H1 (cell line): ENCODE results near the gene KIT. TPM values are rescaled to one million over a fixed set of nuclear protein-coding genes. Genes with fewer than 3 reads are reported as not detected.

Experiments
- CTCF ChIA-PET: fragments of 300-600 bp; sonication (Branson Sonifier 250); formaldehyde crosslinking; loops from one replicate; lab custom pipeline; 2021; ENCODE audit not compliant: partially characterized antibody; lab: Charles Lee
- POLR2A ChIA-PET: fragments of 300-600 bp; sonication (Branson Sonifier 250); formaldehyde crosslinking; loops from one replicate; lab custom pipeline; 2021; ENCODE audit warnings: inconsistent platforms; ENCODE audit not compliant: partially characterized antibody; lab: Charles Lee
- DNase-seq, 2 experiments: peaks; one replicate each; pipeline versions ENCODE4 v3.0.0 to v3.0.0-alpha.2; 2010 to 2022; ENCODE audit warnings: low spot score in 2 of 2, low read depth in 1 of 2, mixed read lengths in 1 of 2
- FAIRE-seq: peaks from 2 replicates; lab custom pipeline; 2011; peaks lifted over from hg19 to GRCh38; lab: Jason Lieb, UNC
- H2AFZ ChIP-seq: 2 replicates; pipeline ENCODE4 v1.8.1; 2012; ENCODE audit warnings: low read length, inconsistent platforms
- H2AK5ac ChIP-seq: 2 replicates; pipeline ENCODE4 v1.6.1; 2013; ENCODE audit warnings: low read depth, low read length
- H2BK120ac ChIP-seq: replicated peaks from 2 replicates; pipeline ENCODE3; 2013; ENCODE audit warnings: low read depth, low read length, inconsistent platforms
- H2BK12ac ChIP-seq: 2 replicates; pipeline ENCODE4 v1.6.1; 2013; ENCODE audit warnings: low read depth, low read length
- H2BK15ac ChIP-seq: 2 replicates; pipeline ENCODE4 v1.6.1; 2013; ENCODE audit warnings: low read length
- H2BK20ac ChIP-seq: 2 replicates; pipeline ENCODE4 v1.6.1; 2013; ENCODE audit warnings: low read length
- H2BK5ac ChIP-seq: 2 replicates; pipeline ENCODE4 v1.6.1; 2013; ENCODE audit warnings: low read depth, low read length
- H3K14ac ChIP-seq: 2 replicates; pipeline ENCODE4 v1.6.1; 2013; ENCODE audit warnings: inconsistent platforms; ENCODE audit not compliant: insufficient read length
- H3K18ac ChIP-seq: 2 replicates; pipeline ENCODE4 v1.6.1; 2013; ENCODE audit warnings: low read length; ENCODE audit errors: extremely low read depth
- H3K23ac ChIP-seq: 2 replicates; pipeline ENCODE4 v1.6.1; 2013; ENCODE audit warnings: inconsistent platforms; ENCODE audit not compliant: insufficient read length
- H3K23me2 ChIP-seq: 2 replicates; pipeline ENCODE4 v1.6.1; 2013; ENCODE audit warnings: low read depth, low read length
- H3K27ac ChIP-seq: 2 replicates; pipeline ENCODE4 v1.6.1; 2011; ENCODE audit warnings: low read depth, low read length, inconsistent platforms
- H3K27me3 ChIP-seq, 4 experiments: replicated peaks in 1 of 4; 1 replicate in 1 of 4; 2 replicates in 3 of 4; pipeline versions ENCODE4 v1.6.1 to v1.8.1; 2011 to 2013; ENCODE audit warnings: low read length in 3 of 4, mild to moderate bottlenecking in 3 of 4, inconsistent platforms in 2 of 4, mixed read lengths in 2 of 4, moderate library complexity in 1 of 4; ENCODE audit not compliant: control insufficient read depth in 3 of 4, insufficient read depth in 3 of 4; ENCODE audit errors: extremely low read depth in 1 of 4
- H3K36me3 ChIP-seq, 4 experiments: 2 replicates each; pipeline versions ENCODE4 v1.6.1 to v1.8.1; 2011 to 2013; ENCODE audit warnings: mild to moderate bottlenecking in 4 of 4, low read length in 3 of 4, moderate library complexity in 2 of 4, control low read depth in 1 of 4, inconsistent platforms in 1 of 4; ENCODE audit not compliant: insufficient read depth in 4 of 4, control insufficient read depth in 2 of 4
- H3K4ac ChIP-seq: replicated peaks from 2 replicates; pipeline ENCODE3; 2013; ENCODE audit warnings: low read length, low read depth, mixed read lengths, inconsistent platforms; ENCODE audit not compliant: insufficient read length
- H3K4me1 ChIP-seq, 4 experiments: replicated peaks in 1 of 4; 1 replicate in 1 of 4; 2 replicates in 3 of 4; pipeline versions ENCODE4 v1.6.1 to v1.8.1; 2011 to 2013; ENCODE audit warnings: low read length in 3 of 4, inconsistent platforms in 2 of 4, mixed read lengths in 1 of 4; ENCODE audit not compliant: insufficient read depth in 4 of 4, control insufficient read depth in 3 of 4
- H3K4me2 ChIP-seq, 2 experiments: 2 replicates each; pipeline versions ENCODE4 v1.6.1 to v1.8.1; 2011 to 2013; ENCODE audit warnings: low read depth in 2 of 2, low read length in 2 of 2, control low read depth in 1 of 2, inconsistent platforms in 1 of 2, mild to moderate bottlenecking in 1 of 2; ENCODE audit not compliant: insufficient read depth in 1 of 2
- H3K4me3 ChIP-seq, 4 experiments: fragments of 200-600, 300-600 bp in 1 of 4; sonication (generic), shearing (Covaris generic), sonication (Bioruptor Twin) in 1 of 4; 2 replicates each; pipeline versions ENCODE4 v1.5.1 to v1.8.1; 2011 to 2016; ENCODE audit warnings: low read length in 4 of 4, low read depth in 3 of 4, control low read depth in 2 of 4, inconsistent platforms in 2 of 4, mild to moderate bottlenecking in 2 of 4, mixed read lengths in 1 of 4, moderate library complexity in 1 of 4; ENCODE audit not compliant: insufficient read depth in 2 of 4; ENCODE audit errors: extremely low read depth in 1 of 4
- H3K56ac ChIP-seq: replicated peaks from 2 replicates; pipeline ENCODE3; 2013; ENCODE audit warnings: low read depth, mild to moderate bottlenecking, mixed read lengths, low read length, inconsistent platforms; ENCODE audit not compliant: insufficient read length
- H3K79me1 ChIP-seq: 2 replicates; pipeline ENCODE4 v1.6.1; 2013; ENCODE audit warnings: low read depth, low read length, control low read depth
- H3K79me2 ChIP-seq, 2 experiments: 2 replicates each; pipeline versions ENCODE4 v1.6.1 to v1.8.1; 2012 to 2013; ENCODE audit warnings: low read length in 2 of 2, mild to moderate bottlenecking in 2 of 2, inconsistent platforms in 1 of 2; ENCODE audit not compliant: insufficient read depth in 2 of 2, control insufficient read depth in 1 of 2
- H3K9ac ChIP-seq, 4 experiments: replicated peaks in 1 of 4; 1 replicate in 1 of 4; 2 replicates in 3 of 4; pipeline versions ENCODE4 v1.6.1 to v1.8.1; 2011 to 2013; ENCODE audit warnings: low read depth in 3 of 4, low read length in 3 of 4, control low read depth in 2 of 4, mild to moderate bottlenecking in 2 of 4, moderate library complexity in 2 of 4, inconsistent platforms in 1 of 4; ENCODE audit errors: extremely low read depth in 1 of 4
- H3K9me3 ChIP-seq, 2 experiments: 2 replicates each; pipeline versions ENCODE4 v1.6.1 to v1.8.1; 2012 to 2013; ENCODE audit warnings: mild to moderate bottlenecking in 2 of 2, moderate library complexity in 2 of 2, control low read depth in 1 of 2, inconsistent platforms in 1 of 2, low read depth in 1 of 2, low read length in 1 of 2, mixed read lengths in 1 of 2; ENCODE audit not compliant: insufficient read depth in 2 of 2
- H4K20me1 ChIP-seq, 2 experiments: replicated peaks in 1 of 2; 2 replicates each; pipeline versions ENCODE3 to v1.8.1; 2011 to 2013; ENCODE audit warnings: inconsistent platforms in 2 of 2, low read length in 2 of 2, mild to moderate bottlenecking in 1 of 2; ENCODE audit not compliant: insufficient read depth in 2 of 2, control insufficient read depth in 1 of 2
- H4K5ac ChIP-seq: 2 replicates; pipeline ENCODE4 v1.6.1; 2013; ENCODE audit warnings: low read length, low read depth, mixed read lengths, inconsistent platforms; ENCODE audit not compliant: insufficient read length
- H4K8ac ChIP-seq: 2 replicates; pipeline ENCODE4 v1.8.0; 2013; ENCODE audit warnings: mild to moderate bottlenecking, moderate library complexity, low read length, inconsistent platforms; ENCODE audit not compliant: insufficient read depth; ENCODE audit errors: extremely low read depth
- H4K91ac ChIP-seq: replicated peaks from 2 replicates; pipeline ENCODE3; 2013; ENCODE audit warnings: low read length, mixed read lengths, inconsistent platforms; ENCODE audit not compliant: insufficient read length
- BRCA1 ChIP-seq: IDR thresholded peaks from 2 replicates; pipeline ENCODE4 v1.6.1; 2012; ENCODE audit warnings: low read depth, low read length, improper control_type of control experiment
- EP300 ChIP-seq, 2 experiments: IDR thresholded peaks; 1 replicate in 1 of 2; 2 replicates in 1 of 2; pipeline ENCODE4 v1.6.1; 2011 to 2012; ENCODE audit warnings: low read depth in 2 of 2, low read length in 2 of 2, mild to moderate bottlenecking in 2 of 2, borderline replicate concordance in 1 of 2, inconsistent platforms in 1 of 2, moderate library complexity in 1 of 2
- HDAC2 ChIP-seq, 2 experiments: fragments of 300-600 bp in 1 of 2; sonication (generic) in 1 of 2; IDR thresholded peaks; 2 replicates each; pipeline ENCODE4 v1.6.1; 2011 to 2012; ENCODE audit warnings: low read depth in 2 of 2, low read length in 2 of 2, mild to moderate bottlenecking in 2 of 2, moderate library complexity in 2 of 2, borderline replicate concordance in 1 of 2, inconsistent platforms in 1 of 2
- POLR2A ChIP-seq, 2 experiments: IDR thresholded peaks; 1 replicate in 1 of 2; 2 replicates in 1 of 2; pipeline ENCODE4 v1.6.1; 2011; ENCODE audit warnings: low read depth in 2 of 2, low read length in 2 of 2, mild to moderate bottlenecking in 2 of 2; ENCODE audit errors: control extremely low read depth in 1 of 2
- USF2 ChIP-seq: IDR thresholded peaks from 2 replicates; pipeline ENCODE4 v1.6.1; 2011; ENCODE audit warnings: low read length, improper control_type of control experiment
- YY1 ChIP-seq: IDR thresholded peaks from 2 replicates; pipeline ENCODE4 v1.6.1; 2011; ENCODE audit warnings: low read depth, mild to moderate bottlenecking, low read length
- WGBS, 2 experiments: shearing (Covaris generic) in 1 of 2; methylation state at CpG; one replicate each; pipeline versions ENCODE4 v1.1.6 to v1.1.7; 2013 to 2015; ENCODE audit warnings: low lambda C conversion rate in 2 of 2, mixed read lengths in 2 of 2, inconsistent platforms in 1 of 2, low coverage in 1 of 2, missing lambda C conversion rate in 1 of 2; ENCODE audit not compliant: insufficient replicate concordance in 2 of 2, insufficient coverage in 1 of 2, insufficient read length in 1 of 2; ENCODE audit errors: extremely low coverage in 1 of 2, missing lambda C conversion rate in 1 of 2; 5-methylcytosine and 5-hydroxymethylcytosine counted together
- polyA plus RNA-seq, 7 experiments: library from polyadenylated mRNA; depleted of rRNA in 3 of 7; stranded (reverse) in 5 of 7; unstranded in 2 of 7; fragments of >200 nt in 5 of 7; fragments of 200-250 nt in 2 of 7; gene quantifications; 1 replicate in 5 of 7; 2 replicates in 1 of 7; 4 replicates in 1 of 7; pipeline versions ENCODE4 v1.2.1 to v1.2.3, GENCODE V29; 2011 to 2013; ENCODE audit warnings: missing spikeins in 2 of 7, mixed read lengths in 2 of 7
- total RNA-seq: library from RNA; stranded (reverse); fragmentation: NEBNext Ultra II Directional; extraction: Animal tissue kit (Norgen Biotek cat#: 25700); gene quantifications from 2 replicates; pipeline ENCODE4 v1.2.1, GENCODE V29; 2021

KIT gene
- total and polyA plus RNA-seq, 2 of the 8 experiments (the other 6 are each of a cell fraction or from before 2014, with no cell fraction given) = 14.4 to 24.8 TPM

DNA sequence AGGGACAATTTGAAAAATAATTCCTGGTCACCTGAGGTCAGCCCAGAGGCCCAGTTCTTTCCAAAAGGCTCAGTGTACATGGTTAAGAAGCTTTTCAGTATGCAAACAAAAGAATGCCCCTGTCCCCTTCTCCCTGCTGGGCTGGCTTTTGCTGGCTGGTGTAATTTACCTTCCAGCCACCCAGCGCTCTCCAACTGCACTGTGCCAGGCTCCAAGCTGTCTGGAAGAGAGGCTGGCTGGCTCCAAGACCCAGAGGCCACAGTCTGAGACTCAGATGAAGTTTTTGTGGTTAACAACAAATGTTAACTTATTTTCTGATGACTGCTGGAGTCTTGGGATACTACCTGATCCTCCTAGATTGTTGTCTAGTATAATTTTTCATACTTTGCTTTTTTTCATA is 11.9 kb upstream of the KIT start:
- DNase-seq (no peak), FAIRE-seq (no peak)
- H2BK12ac ChIP-seq = no peak overlapping the region
- no peak overlapping the region for H3K4me2 ChIP-seq
- H3K23me2 ChIP-seq = no peaks in the 10 kb centered on the region
- no peak overlapping the region for H3K14ac ChIP-seq
- no peak overlapping the region for H3K27ac ChIP-seq
- no peaks in the 10 kb centered on the region for H3K36me3 ChIP-seq
- no peaks in the 10 kb centered on the region for H3K79me2 ChIP-seq
- no peak overlapping the region for H2BK5ac ChIP-seq
- H2BK20ac ChIP-seq = no peak overlapping the region
- no peak overlapping the region for H4K5ac ChIP-seq
- WGBS, 2 experiments = 87% methylated on average over 1 of the region's 1 CpG; no CpG with 5 or more reads in 1 of the 2 experiments
- H2BK15ac ChIP-seq = no peak overlapping the region
- no peak overlapping the region for H2AK5ac ChIP-seq
- no peak overlapping the region for H3K4ac ChIP-seq
- H3K23ac ChIP-seq = no peak overlapping the region
- H4K20me1 ChIP-seq = no peaks in the 10 kb centered on the region
- no peak overlapping the region for H4K91ac ChIP-seq
- no peak overlapping the region for H3K18ac ChIP-seq
- ChIA-PET POLR2A (no interaction called here), CTCF (interaction anchor here (0.5 to 1.1 kb wide), 2 partner anchors 11 to 1370 kb away, joined by 3 to 4 read pairs; no protein-coding TSS in a partner anchor)
- H2AFZ ChIP-seq = no peak overlapping the region
- H3K9ac ChIP-seq = no peak overlapping the region
- H3K9me3 ChIP-seq = no peaks in the 10 kb centered on the region
- H3K79me1 ChIP-seq = no peaks in the 10 kb centered on the region
- no peaks in the 10 kb centered on the region for H3K27me3 ChIP-seq
- no peak overlapping the region for H4K8ac ChIP-seq
- no peak overlapping the region for H3K4me3 ChIP-seq
- TF ChIP-seq YY1 = no peak
- no peak for TF ChIP-seq EP300 (IDR thresholded peaks at IDR 0.05; ENCODE audit: borderline replicate concordance in 1 of 2, low read depth in 2 of 2, low read length in 2 of 2)
- no peak for TF ChIP-seq POLR2A (IDR thresholded peaks at IDR 0.05; ENCODE audit: control extremely low read depth in 1 of 2, low read depth in 2 of 2, low read length in 2 of 2)
- TF ChIP-seq USF2 = no peak
- no peak for TF ChIP-seq BRCA1
- TF ChIP-seq HDAC2 (IDR thresholded peaks at IDR 0.05; ENCODE audit: borderline replicate concordance in 1 of 2, low read depth in 2 of 2, low read length in 2 of 2) = no peak
- H3K56ac ChIP-seq = no peak overlapping the region
- H3K4me1 ChIP-seq = no peaks in the 10 kb centered on the region; a peak in 1 of 7 replicates
- H2BK120ac ChIP-seq = no peak overlapping the region
